Retinal pigment epithelial cell (primary cell): Measurements from ENCODE around the gene JPH2.
"Not testable (repeated sequence)": the region's sequence is repeated elsewhere in the genome, so short reads cannot be mapped to it uniquely, and the experiment has no call there.

Experiments
- DNase-seq: peaks from one replicate; pipeline ENCODE4 v3.0.0-alpha.2; 2010; ENCODE audit warnings: low read depth
- H3K4me3 ChIP-seq: 2 replicates; pipeline ENCODE4 v1.5.1; 2011; ENCODE audit warnings: mild to moderate bottlenecking, low read length, control low read depth, moderate library complexity
- CTCF ChIP-seq: conservative IDR thresholded peaks from 2 replicates; pipeline ENCODE4 v1.5.1; 2011; ENCODE audit warnings: low read depth, low read length, control low read depth, inconsistent platforms

JPH2 gene

GRCh38 chr20:44198872-44199271 lies 11.9 kb upstream of the JPH2 start:
- DNase-seq: no peak

GRCh38 chr20:44196271-44196670 lies 9.3 kb upstream of the JPH2 start:
- H3K4me3 ChIP-seq: no peak overlapping the region
- DNase-seq: no peak
- no peak for TF ChIP-seq CTCF

More at GRCh38 chr20:44198872-44199271, 11.9 kb upstream of the JPH2 start:
- H3K4me3 ChIP-seq: no peak overlapping the region
- no peak for TF ChIP-seq CTCF

- no peak overlapping the region for H3K4me3 ChIP-seq
- no peak for TF ChIP-seq CTCF
- DNase-seq: no peak
Observed at GRCh38 chr20:44195605-44196004, 8.6 kb upstream of the JPH2 start.

- H3K4me3 ChIP-seq: no peak overlapping the region
- TF ChIP-seq CTCF: no peak
- DNase-seq: no peak
Observed at GRCh38 chr20:44193801-44194200, 6.8 kb upstream of the JPH2 start.

GRCh38 chr20:44191640-44192039 lies 4.7 kb upstream of the JPH2 start:
- H3K4me3 ChIP-seq, DNase-seq: not testable (repeated sequence)

GRCh38 chr20:44190197-44190852 lies 3.3 kb upstream of the JPH2 start:
- H3K4me3 ChIP-seq, DNase-seq: not testable (repeated sequence)
- TF ChIP-seq CTCF: peak; percentile 85

- DNase-seq: no peak
- TF ChIP-seq CTCF: no peak
- no peak overlapping the region for H3K4me3 ChIP-seq
Observed at GRCh38 chr20:44188752-44189151, 1.8 kb upstream of the JPH2 start.
